Left ventricle myocardium inferior (tissue), 1 donor: ENCODE results near the gene CFAP107. TPM values are rescaled to one million over a fixed set of nuclear protein-coding genes. Genes with fewer than 3 reads are reported as not detected.

Source experiments
- DNase-seq: peaks from one replicate; pipeline ENCODE4 v3.0.0-alpha.2; 2020
- H3K27ac ChIP-seq: fragments of 200-600 bp; replicated peaks from 2 replicates; pipeline ENCODE4 v1.8.0; 2021
- H3K27me3 ChIP-seq: fragments of 200-600 bp; 2 replicates; pipeline ENCODE4 v1.8.0; 2021; ENCODE audit warnings: low read depth
- H3K36me3 ChIP-seq: fragments of 200-600 bp; 2 replicates; pipeline ENCODE4 v1.8.0; 2021
- H3K4me1 ChIP-seq: fragments of 200-600 bp; 2 replicates; pipeline ENCODE4 v1.8.0; 2021
- H3K4me3 ChIP-seq: fragments of 200-600 bp; 2 replicates; pipeline ENCODE4 v1.8.0; 2021; ENCODE audit warnings: mild to moderate bottlenecking, moderate library complexity
- H3K9me3 ChIP-seq: fragments of 200-600 bp; replicated peaks from 2 replicates; pipeline ENCODE4 v1.8.0; 2021
- CTCF ChIP-seq: fragments of 200-600 bp; IDR thresholded peaks from 2 replicates; pipeline ENCODE4 v1.8.0; 2021; ENCODE audit warnings: antibody characterized with exemption, mild to moderate bottlenecking, borderline replicate concordance
- intact Hi-C: fragments of 100-400 bp; cut with micrococcal nuclease; formaldehyde crosslinking; loops from one replicate; pipeline ENCODE4 v1.11.0; 2022
- total RNA-seq: library from RNA; stranded (reverse); fragmentation: NEBNext Ultra II Directional; extraction: Animal tissue kit (Norgen Biotek cat#: 25700); gene quantifications from one replicate; pipeline ENCODE4 v1.2.1, GENCODE V29; 2021
- donor health status: DM: no; HTN: yes; CAD: no; lungs with severe emphysema.

CFAP107 gene
- total RNA-seq, 1 donor from 2014 or later = not detected

GRCh38 chr1:12798911-12799310 is 52.9 kb downstream of the CFAP107 start:
- no peak overlapping the region for H3K4me3 ChIP-seq
- peaks cover 32% of the 10 kb centered on the region for H3K27me3 ChIP-seq
- H3K36me3 ChIP-seq = no peaks in the 10 kb centered on the region
- no peak overlapping the region for H3K27ac ChIP-seq
- H3K4me1 ChIP-seq = no peaks in the 10 kb centered on the region
- intact Hi-C loops = no loop called here
- no peak for DNase-seq
- TF ChIP-seq CTCF = no peak
- peaks cover 12% of the 10 kb centered on the region for H3K9me3 ChIP-seq

GRCh38 chr1:12799730-12800129 is 53.7 kb downstream of the CFAP107 start:
- DNase-seq = no peak
- TF ChIP-seq CTCF = no peak
- no peak overlapping the region for H3K27ac ChIP-seq
- no peak overlapping the region for H3K4me3 ChIP-seq
- H3K36me3 ChIP-seq = no peaks in the 10 kb centered on the region
- H3K9me3 ChIP-seq = peaks cover 21% of the 10 kb centered on the region
- no peaks in the 10 kb centered on the region for H3K4me1 ChIP-seq
- H3K27me3 ChIP-seq = peaks cover 32% of the 10 kb centered on the region
- intact Hi-C loops = no loop called here

- H3K27me3 ChIP-seq = peaks cover 59% of the 10 kb centered on the region
- intact Hi-C loops = no loop called here
- peaks cover 8% of the 10 kb centered on the region for H3K9me3 ChIP-seq
- no peak for DNase-seq
- no peak overlapping the region for H3K4me3 ChIP-seq
- no peak for TF ChIP-seq CTCF
- H3K36me3 ChIP-seq = no peaks in the 10 kb centered on the region
- no peak overlapping the region for H3K27ac ChIP-seq
- no peaks in the 10 kb centered on the region for H3K4me1 ChIP-seq
Measured at GRCh38 chr1:12809933-12810332, 63.9 kb downstream of the CFAP107 start.

- Histone ChIP-seq H3K27ac (no peak overlapping the region), H3K36me3 (no peaks in the 10 kb centered on the region), H3K4me1 (no peaks in the 10 kb centered on the region), H3K4me3 (no peak overlapping the region), H3K9me3 (no peaks in the 10 kb centered on the region), H3K27me3 (peaks cover 54% of the 10 kb centered on the region)
- intact Hi-C loops = no loop called here
- TF ChIP-seq CTCF = no peak
- no peak for DNase-seq
Measured at GRCh38 chr1:12810691-12811408, 64.8 kb downstream of the CFAP107 start.

- no peak for TF ChIP-seq CTCF
- no peaks in the 10 kb centered on the region for H3K36me3 ChIP-seq
- intact Hi-C loops = no loop called here
- no peaks in the 10 kb centered on the region for H3K4me1 ChIP-seq
- no peaks in the 10 kb centered on the region for H3K9me3 ChIP-seq
- no peak for DNase-seq
- peaks cover 49% of the 10 kb centered on the region for H3K27me3 ChIP-seq
- no peak overlapping the region for H3K27ac ChIP-seq
- no peak overlapping the region for H3K4me3 ChIP-seq
Measured at GRCh38 chr1:12811409-12811784, 65.4 kb downstream of the CFAP107 start.

Other genes with a start within 250 kb of the CFAP107 start
- 89.7 TPM for gene DHRS3, start 128.0 kb upstream of the CFAP107 start, total RNA-seq
- not detected for gene AADACL4, start 102.1 kb upstream of the CFAP107 start, total RNA-seq
- gene AADACL3, start 30.1 kb upstream of the CFAP107 start, total RNA-seq = not detected
- gene PRAMEF12, start 27.5 kb downstream of the CFAP107 start, total RNA-seq = not detected
- gene PRAMEF1, start 45.2 kb downstream of the CFAP107 start, total RNA-seq = not detected
- gene PRAMEF11, start 85.2 kb downstream of the CFAP107 start, total RNA-seq = not detected
- not detected for gene HNRNPCL1, start 102.5 kb downstream of the CFAP107 start, total RNA-seq
- not detected for gene PRAMEF2, start 110.9 kb downstream of the CFAP107 start, total RNA-seq
- not detected for gene PRAMEF4, start 140.0 kb downstream of the CFAP107 start, total RNA-seq
- not detected for gene PRAMEF10, start 152.1 kb downstream of the CFAP107 start, total RNA-seq
- gene PRAMEF7, start 170.4 kb downstream of the CFAP107 start, total RNA-seq = not detected
- not detected for gene PRAMEF6, start 201.4 kb downstream of the CFAP107 start, total RNA-seq